ENCODE measurements around the gene PLAAT1.

The PLAAT1 gene

DNA sequence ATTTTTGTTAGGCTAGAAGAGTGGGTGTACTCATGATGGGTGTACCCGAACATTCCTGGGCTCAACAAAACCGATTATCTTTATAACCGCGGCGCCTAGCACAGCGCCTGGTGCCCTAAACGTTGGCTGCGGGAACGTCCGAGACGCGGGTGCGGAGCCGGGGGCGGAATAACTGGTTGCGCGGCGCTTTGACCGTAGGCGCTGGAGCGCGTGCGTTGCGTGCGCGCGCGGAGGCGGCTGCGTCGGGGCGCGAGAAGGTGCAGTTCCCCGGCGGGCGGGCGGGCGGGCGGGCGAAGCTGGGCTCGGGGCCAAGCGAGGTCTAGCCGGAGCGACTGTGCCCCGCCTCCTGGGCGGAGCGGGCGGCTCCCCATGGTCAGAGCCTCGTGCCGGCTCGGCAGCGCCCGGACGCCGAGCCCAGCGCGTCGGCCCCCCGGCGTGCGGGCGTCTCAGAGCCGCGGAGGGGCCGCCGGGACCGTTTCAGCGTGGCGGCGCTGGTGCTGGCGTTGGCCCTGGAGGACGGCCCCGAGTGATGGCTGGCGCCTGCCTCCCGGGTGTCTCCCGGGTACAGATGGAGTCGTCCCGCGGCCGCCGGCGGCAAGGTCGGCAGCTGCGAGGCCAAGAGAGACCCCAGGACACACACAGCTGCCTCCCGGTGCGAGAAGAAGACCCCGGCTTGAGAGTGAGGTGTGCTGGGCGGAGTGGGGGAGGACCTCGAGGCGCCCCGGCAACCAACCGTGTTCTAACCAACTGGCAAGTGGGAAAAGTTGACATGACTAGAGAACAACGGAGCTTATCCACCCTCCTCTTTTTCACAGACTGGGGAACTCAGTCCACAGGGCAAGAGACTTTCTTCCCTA, at the start of gene PLAAT1:
Gene PLAAT1 (plus strand): TSS at position 373 of the 857 bp plus-strand sequence. CDS start 14,429 bp downstream, outside the sequence.
- DNase-seq (ENCODE audit: low read depth in 2 of 2) = peak in 1 of 2 donors; percentile 10

DNA sequence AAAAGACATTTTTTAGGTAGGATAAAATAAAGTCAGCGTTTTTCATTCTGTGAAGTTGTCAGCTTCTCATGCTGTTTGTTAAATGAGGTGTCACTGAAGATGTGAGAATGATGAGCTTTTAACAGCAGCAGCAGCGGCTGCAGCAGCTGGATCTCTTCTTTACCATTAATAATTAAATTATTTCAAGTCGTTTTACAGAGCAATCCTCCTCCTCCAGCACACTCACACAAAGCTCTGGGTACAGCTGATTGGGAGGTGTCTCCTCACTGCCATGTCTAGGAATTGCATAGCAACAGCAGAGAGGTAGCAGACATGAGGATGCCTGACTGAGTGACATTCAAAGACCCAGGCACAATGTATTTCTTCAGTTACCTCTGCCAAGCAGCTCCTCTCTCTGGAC, 46.7 kb upstream of the PLAAT1 start:
- DNase-seq (ENCODE audit: low read depth in 2 of 2) = no peak

DNA sequence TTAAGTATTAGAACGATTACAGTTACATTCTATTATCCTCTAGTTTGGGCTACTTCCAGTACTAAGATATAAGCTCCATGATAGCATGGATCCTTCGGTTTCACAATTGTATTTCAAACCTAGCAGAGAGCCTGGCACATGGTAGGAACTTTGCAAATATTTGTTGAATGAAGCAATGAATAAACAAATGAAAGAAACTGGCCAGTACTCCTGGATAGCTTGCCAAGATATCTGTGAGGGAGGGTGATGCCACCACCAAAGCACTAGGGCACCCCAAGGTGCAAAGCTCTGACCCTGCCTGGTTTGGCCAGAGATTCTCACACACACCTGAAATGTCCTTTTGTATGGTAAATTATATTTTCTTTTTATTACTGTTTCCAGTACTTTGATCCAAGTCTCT, 44.3 kb upstream of the PLAAT1 start:
- no peak for DNase-seq (ENCODE audit: low read depth in 2 of 2)

DNA sequence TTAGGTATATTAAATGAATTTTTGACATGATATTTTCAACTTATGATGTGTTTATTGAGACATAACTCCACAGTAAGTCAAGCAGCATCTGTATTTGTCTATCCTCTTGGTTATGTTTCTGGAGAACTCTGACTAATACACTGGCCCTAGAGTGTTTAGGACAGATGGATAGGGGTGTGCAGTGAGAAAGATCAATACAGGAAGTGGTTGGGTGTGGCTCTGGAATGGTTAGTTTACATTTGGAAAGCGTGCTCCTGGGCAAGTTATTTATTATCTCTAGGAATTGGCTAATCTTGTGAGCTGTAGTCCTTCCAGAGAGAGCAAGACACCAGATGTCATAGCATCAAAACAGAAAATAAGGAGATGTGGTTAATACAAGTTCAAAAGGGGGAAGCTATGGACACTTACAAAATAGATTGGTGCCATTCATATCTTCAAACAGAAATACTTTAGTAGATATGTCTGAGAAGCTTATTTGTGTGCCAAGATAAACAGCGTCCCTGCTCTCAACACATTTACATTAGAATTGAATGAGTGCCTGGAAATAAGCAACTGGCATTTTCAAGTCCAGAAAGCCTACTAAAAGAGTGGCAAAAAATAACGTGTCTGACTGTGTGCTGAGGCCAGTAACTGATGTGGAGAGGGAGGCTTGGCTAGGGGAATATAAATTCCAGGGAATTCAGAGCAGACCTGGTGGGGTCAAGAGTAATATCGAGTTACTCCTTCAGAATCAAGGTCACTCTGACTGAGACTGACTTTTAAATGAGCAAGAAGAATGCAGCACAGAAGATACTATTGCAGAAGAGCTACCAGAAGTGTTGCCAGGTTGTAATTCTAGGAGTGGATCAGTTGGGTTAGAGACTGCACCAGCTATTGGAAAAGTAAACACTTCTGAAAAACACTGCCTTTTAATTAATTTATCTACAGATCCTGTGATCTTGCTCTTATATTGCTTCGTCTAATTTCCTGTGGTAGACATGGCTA, 33.4 kb upstream of the PLAAT1 start:
- DNase-seq (ENCODE audit: low read depth in 2 of 2) = no peak

DNA sequence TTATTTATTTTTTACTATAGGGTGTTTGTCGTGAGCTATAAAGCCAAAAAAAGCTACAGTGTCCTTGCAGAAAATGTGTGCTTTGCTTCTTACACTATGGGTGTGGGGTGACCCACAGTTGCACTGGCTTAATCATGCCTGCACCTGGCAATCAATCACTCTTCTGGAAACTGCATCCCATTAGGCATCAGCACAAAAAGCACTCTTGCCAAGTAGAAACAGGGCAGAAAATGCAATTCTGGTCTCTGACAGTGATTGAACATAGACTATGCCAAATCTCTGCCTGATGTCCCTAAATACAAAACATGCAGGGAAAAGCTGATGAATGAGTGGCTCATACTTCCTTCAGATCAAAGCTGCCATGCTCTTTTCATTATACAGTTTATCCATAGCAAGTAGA, 30.4 kb upstream of the PLAAT1 start:
- no peak for DNase-seq (ENCODE audit: low read depth in 2 of 2)

DNA sequence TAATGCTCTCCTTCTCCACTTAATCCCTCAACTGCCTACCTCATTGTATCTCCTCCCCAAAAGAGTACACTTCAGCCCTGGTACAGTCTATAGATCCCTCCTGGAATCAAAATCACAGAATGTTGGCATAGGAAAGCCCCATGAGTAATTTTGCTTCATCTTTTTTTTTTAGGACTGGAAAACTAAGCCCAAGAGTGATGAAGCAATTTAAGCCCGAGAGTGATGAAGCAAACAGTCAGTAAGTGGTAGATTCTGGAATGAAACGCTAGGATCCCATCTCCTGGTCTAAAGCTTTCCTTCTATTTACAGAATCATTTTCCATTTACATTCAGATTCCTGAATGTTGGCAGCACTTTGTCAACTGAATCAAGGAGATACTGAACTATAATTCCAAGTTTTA, 29.8 kb upstream of the PLAAT1 start:
- DNase-seq (ENCODE audit: low read depth in 2 of 2) = no peak

DNA sequence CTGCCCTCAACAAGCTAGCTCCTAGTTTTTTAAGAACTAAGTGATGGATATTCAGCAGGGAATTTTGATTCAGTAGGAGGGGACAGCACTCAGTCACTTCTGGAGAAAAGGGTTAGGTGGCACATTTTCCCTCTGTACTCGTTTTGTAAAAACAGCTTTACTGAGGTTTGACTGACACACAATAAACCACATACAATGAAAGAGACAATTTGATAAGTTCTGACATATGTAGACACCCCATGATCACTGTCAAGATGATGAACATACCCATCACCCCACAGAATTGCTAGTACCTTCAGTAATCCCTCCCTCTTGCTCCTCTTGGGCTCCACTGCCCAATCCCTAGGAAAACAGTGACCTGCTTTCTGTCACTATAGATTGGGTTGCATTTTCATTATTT, 29.0 kb upstream of the PLAAT1 start:
- DNase-seq (ENCODE audit: low read depth in 2 of 2) = no peak

DNA sequence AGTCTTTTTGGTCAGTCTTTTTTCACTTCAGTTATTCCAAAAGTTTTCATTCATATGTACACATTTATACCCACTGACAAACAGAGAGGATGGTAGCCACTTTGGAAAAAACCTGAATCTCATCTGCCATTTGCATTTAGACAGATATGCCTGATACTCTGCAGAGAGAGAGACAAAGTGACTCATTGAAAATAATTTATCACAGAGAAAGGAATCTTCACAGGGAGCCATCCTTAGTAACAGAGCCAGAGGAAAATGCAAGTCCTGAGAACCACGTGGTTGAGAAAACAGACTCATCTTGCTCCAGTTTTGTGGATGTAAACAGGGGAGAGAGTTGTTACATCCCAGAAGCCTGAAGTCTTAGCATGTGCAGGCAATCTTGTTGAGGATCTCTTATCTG, 28.2 kb upstream of the PLAAT1 start:
- no peak for DNase-seq (ENCODE audit: low read depth in 2 of 2)

DNA sequence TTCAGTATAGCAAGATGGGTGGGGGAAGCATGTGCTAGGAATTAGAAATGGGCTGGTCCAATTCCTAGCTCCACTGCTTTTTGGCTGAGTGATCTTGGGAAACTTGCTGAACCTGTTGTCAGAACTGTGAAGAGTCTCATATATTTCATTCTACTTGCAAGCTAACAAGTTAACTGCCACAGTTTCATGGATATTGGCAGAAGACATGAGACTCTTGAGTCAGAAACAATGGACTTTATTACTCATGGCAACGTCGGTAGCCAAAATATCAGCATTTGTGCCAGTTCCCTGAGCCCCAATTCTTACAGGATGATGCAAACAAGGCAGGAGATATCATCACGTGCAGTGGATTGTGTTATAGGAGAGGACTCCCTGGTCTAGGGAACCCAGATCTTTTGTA, 26.6 kb upstream of the PLAAT1 start:
- DNase-seq (ENCODE audit: low read depth in 2 of 2) = no peak

DNA sequence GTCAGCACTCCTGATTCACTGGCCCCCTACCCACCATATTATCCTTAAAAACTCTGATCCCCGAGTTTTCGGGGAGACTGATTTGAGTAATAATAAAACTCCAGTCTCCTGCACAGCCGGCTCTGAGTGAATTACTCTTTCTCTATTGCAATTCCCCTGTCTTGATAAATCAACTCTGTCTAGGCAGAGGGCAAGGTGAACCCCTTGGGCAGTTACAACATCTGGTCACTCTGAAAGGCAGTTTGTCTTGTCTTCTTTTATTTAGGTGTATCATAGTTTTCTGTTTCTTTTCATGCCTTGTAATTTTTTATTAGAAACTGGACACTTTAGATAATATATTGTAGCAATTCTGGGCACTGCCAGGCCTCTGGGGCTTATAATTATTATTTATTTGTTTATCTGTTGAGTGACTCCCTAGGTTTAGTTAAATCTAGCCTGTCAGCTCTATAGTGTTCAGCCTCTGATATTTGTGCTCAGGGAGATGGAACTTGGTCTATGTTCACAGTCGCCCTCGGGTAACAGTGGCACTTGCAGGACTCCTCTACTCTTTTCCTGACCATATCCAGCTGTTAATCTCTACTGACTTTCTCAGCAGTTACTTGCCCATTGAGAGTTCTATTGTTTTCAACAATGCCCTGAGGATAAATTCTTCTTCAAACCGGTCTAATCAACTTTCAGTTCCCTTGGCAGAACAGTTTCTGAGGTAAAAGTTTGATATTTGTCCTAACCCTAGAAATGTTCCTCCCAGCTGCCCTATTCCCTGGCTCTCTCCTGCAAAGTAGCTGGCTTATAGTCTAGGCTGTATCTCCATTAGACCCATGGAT, 15.5 kb upstream of the PLAAT1 start:
- DNase-seq (ENCODE audit: low read depth in 2 of 2) = no peak

DNA sequence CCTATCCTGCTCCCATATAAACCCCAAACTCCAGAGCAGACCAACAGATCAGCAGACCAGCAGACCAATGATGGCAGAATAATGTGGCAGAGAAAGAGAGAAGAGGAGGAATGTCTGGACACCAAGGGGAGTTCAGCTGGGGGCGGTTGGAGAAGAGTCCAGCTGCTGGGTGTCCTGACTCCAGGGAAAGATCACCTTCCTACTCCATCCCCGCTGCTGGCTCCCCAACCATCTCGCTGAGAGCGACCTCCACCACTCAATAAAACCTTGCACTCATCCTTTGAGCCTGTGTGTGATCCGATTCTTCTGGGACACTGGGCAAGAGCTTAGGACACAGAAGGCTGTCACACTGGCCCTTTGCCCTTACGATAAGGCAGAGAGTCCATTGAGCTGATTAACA, 12.8 kb upstream of the PLAAT1 start:
- no peak for DNase-seq (ENCODE audit: low read depth in 2 of 2)

DNA sequence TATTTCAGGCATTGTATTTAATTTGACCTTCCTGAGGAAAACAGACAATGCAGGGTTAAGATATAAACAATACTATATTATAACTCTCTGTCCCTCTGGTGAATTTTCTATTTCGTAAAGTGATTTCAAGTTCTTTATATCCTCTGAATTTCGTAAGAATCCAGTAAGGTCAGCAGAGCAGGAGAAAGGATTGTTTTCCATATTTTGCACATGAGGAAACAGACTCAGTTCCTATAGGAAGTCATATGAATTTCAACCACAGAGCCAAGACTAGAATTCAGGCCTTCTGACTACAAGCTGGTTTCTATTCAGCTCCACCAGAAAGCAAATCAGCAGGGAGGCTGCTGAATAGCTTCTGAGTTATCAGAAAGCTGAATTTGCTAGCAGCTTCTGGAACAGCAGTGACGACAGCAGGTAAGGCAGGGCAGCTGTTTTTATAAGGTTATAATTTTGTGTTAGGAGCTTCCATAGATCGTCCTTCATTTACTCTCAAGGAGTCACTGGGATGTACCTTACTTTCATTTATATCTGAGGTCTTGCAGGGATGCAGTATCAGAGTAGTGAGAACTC, 11.1 kb upstream of the PLAAT1 start:
- no peak for DNase-seq (ENCODE audit: low read depth in 2 of 2)

DNA sequence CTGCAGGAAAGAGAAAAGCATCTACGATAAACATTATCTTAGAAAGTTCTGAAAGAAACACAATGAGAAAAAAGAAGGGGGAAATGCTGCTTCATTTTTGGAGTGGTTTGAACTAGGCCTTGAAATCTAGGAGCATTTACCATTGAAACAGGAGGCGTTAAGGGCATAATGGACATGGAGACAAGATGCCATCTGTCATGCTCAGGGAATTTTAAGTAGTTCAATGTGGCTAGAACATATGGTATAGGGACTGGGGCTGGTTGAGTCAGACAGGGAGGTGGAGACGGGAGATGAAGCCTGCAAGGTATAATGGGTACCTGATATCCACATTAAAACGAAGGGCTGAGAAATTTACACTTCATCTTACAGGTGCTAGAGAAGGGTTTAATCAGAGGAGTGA, 10.4 kb upstream of the PLAAT1 start:
- DNase-seq (ENCODE audit: low read depth in 2 of 2) = no peak

DNA sequence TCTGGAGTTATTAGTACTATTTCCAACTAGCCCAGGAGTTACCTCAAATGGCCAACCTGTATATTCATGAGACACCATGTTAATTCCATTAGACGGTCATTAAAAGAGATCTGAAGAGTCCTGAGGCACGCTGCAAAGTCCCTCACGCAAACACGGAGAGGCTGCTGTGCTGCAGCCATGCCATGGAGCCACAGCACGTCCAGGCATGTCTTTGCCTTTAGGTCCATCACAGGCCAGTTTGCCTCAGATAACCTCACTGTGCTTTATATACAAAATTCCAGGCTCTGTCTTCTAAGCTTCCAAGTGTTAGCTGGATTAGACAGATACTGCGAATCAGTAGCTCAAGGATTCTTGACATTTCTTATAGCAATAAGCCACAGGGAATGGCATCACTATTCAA, 9.8 kb upstream of the PLAAT1 start:
- DNase-seq (ENCODE audit: low read depth in 2 of 2) = no peak

DNA sequence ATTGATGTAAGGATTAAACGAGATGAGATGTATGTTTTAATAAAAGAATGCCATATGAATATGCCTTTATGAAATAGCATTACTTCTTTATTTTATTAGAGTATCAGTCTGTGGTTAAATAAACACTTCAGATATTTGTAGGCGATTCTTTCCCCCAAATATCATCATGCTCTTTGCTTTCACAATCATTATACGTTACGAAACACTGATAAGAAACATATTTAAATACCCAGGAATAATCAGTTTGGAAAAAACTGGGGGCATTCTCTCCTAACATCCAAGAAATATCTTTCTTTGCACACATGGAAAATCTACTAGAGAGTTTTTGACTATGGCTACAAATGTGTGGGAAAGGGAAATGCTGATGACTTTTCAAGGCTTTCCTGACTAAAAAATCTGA, 4.4 kb upstream of the PLAAT1 start:
- DNase-seq (ENCODE audit: low read depth in 2 of 2) = no peak

DNA sequence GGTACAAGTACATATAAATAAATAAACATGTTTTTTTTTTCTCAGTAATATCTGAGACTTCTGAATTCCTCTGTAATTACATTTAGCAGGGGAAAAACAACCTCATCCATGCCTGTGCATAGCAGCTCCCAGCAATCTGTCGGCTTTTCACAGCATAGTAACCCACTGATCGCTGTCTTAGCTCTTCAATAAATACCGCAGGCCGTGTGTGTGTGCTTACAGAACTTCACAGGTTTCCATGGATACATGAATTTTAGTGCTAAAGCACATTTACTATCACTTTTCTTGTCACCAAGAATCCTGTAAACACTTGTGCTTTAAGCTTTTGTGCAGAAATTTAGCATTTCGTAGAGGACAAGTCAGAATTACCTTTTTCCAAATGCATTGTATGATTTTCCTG, 4.0 kb upstream of the PLAAT1 start:
- no peak for DNase-seq (ENCODE audit: low read depth in 2 of 2)

DNA sequence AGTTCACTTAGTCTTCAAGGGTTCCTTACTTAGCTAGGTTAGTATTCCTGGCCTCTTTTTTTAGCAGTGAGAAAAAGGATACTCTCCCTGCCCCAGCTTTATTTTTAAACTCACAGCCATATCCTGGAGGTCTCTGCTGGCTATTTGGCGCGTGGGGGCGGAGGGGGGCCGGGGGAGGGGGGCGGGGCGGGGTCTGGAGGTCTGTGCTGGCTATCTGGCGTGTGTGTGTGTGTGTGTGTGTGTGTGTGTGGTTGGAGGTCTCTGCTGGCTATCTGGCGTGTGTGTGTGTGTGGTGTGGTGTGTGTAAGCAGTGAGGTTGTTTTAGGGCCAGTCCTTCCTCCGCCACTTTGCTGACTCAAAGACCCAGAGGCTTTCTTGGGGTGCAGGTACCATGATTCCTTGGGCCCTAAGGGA, 579 bp upstream of the PLAAT1 start:
- no peak for DNase-seq (ENCODE audit: low read depth in 2 of 2)

DNA sequence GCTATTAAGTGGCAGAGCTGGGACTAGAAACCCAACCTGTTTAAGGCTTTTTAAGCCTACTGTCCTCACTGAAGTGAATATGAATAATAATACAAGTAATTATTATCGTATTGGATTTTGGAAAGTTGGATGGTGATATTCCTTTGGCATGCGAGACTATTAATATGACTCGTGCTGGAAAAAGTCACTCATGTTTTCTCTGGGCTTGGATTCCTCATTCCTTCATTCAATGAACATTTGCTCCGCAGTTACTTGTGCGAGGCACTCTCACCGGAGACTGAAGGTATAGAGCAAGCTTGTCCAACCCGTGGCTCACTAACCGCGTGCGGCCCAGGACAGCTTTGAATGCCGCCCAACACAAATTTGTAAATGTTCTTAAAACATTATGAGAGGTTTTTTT, 694 bp downstream of the PLAAT1 start:
- DNase-seq (ENCODE audit: low read depth in 2 of 2) = no peak

DNA sequence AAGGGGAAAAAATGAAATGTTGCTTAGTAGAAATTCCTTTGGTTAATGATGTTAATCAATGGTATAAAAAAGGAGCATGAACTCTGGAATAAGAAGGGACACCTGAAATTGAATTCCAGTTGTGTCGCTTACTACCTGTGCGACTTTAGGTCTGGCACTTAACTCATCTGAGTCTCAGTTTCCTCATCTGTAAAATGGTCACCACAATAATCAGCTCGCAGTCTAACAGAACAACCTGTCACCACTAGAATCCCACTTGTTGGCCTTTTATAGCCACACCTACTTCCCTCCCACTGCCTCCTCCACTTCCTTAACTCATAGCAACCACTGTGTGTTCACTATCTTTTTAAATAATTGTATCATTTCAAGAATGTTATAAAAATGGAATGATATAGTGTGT, 2.5 kb downstream of the PLAAT1 start:
- no peak for DNase-seq (ENCODE audit: low read depth in 2 of 2)

DNA sequence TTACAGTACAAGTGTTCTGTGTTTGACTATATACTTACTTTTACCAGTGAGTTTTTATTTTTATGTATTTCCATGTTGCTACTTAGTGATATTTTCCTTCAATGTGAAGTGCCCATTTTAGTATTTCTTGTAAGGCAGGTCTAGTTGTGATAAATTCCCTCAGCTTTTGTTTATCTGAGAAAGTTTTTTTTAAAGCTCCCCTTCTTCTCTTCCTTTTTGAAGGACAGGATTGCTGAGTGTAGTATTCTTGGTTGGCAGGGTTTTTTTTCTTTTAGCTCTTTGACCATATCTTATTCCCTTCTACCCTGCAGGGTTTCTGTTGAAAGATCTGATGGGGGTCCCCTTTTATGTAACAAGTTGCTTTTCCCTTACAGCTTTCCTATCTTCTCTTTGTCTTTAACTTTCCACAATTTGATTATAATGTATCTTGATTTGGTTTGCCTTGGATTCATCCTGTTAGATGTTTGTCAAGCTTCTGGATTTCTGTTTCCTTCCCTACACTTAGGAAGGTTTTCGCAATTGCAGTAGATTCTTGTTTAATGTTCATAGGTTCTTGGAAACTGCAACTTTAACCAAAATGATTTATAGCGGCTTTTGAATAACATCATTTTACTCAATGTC, 7.9 kb downstream of the PLAAT1 start:
- no peak for DNase-seq (ENCODE audit: low read depth in 2 of 2)

DNA sequence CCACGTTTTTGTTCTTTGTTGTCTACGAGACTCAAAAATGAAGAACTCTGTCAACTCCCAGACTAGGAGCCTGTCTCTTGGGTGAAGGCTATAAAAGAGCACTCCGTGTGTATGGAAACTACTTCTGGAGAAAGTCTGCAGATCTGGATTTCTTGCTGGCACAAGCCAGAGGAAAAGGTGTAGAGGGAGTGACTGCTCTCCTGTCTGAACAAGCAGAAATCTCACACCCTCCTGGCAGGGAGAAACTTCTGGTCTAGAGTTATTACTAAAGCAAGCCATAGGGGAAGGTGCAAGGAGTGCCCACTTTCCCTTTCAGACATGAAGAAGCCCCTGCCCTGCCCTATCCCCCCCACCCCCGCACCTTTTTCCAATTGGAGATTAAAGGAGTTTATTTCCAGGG, 9.5 kb downstream of the PLAAT1 start:
- DNase-seq (ENCODE audit: low read depth in 2 of 2) = no peak

All from stimulated activated CD8-positive, alpha-beta memory T cell treated with anti-CD3 and anti-CD28 coated beads, Interleukin-15, amount 100 ng/mL, for 48 hours (primary cell).